Spleen (tissue), 11 donors: ENCODE data around the gene GJA5. TPM values are rescaled to one million over a fixed set of nuclear protein-coding genes. Genes with fewer than 3 reads are reported as not detected.

Experiments
- DNase-seq: peaks from one replicate; pipeline ENCODE4 v3.0.0-alpha.2; 2020
- H3K27ac ChIP-seq, 8 donors: fragments of 200-600 bp; sonication (generic) in 7 of 8; 1 replicate in 4 of 8; 2 replicates in 4 of 8; pipeline versions ENCODE4 v1.5.0 to v1.8.0; 2016 to 2021; ENCODE audit warnings: inconsistent platforms in 4 of 8, mild to moderate bottlenecking in 4 of 8, moderate library complexity in 1 of 8
- H3K27me3 ChIP-seq, 7 donors: fragments of 200-600 bp; sonication (generic) in 6 of 7; replicated peaks in 1 of 7; 1 replicate in 4 of 7; 2 replicates in 3 of 7; pipeline versions ENCODE4 v1.5.0 to v1.8.0; 2016 to 2021; ENCODE audit warnings: inconsistent platforms in 3 of 7, mild to moderate bottlenecking in 1 of 7
- H3K36me3 ChIP-seq, 6 donors: fragments of 200-600 bp; sonication (generic) in 5 of 6; 1 replicate in 4 of 6; 2 replicates in 2 of 6; pipeline versions ENCODE4 v1.5.0 to v1.8.0; 2016 to 2021; ENCODE audit warnings: inconsistent platforms in 2 of 6
- H3K4me1 ChIP-seq, 6 donors: fragments of 200-600 bp; sonication (generic) in 5 of 6; 1 replicate in 3 of 6; 2 replicates in 3 of 6; pipeline versions ENCODE4 v1.5.0 to v1.8.0; 2016 to 2021; ENCODE audit warnings: inconsistent platforms in 3 of 6
- H3K4me3 ChIP-seq, 8 donors: fragments of 200-600 bp; sonication (generic) in 7 of 8; 1 replicate in 4 of 8; 2 replicates in 4 of 8; pipeline versions ENCODE4 v1.5.0 to v1.8.0; 2016 to 2021; ENCODE audit warnings: inconsistent platforms in 4 of 8, mild to moderate bottlenecking in 4 of 8, moderate library complexity in 2 of 8
- H3K9me3 ChIP-seq, 8 donors: fragments of 200-600 bp; sonication (generic) in 7 of 8; 1 replicate in 4 of 8; 2 replicates in 4 of 8; pipeline versions ENCODE4 v1.5.0 to v1.8.0; 2016 to 2021; ENCODE audit warnings: inconsistent platforms in 4 of 8
- CTCF ChIP-seq, 11 experiments: fragments of 200-600 bp in 7 of 11; fragments of 450-650 bp in 4 of 11; sonication (generic) in 4 of 11; IDR thresholded peaks in 8 of 11; conservative IDR thresholded peaks in 3 of 11; 1 replicate in 7 of 11; 2 replicates in 4 of 11; pipeline versions ENCODE4 v1.4.0 to v1.8.0; 2016 to 2021; ENCODE audit warnings: antibody characterized with exemption in 11 of 11, inconsistent platforms in 4 of 11, mild to moderate bottlenecking in 1 of 11
- POLR2A ChIP-seq, 3 donors: fragments of 450-650 bp; IDR thresholded peaks; one replicate each; pipeline ENCODE4 v1.5.1; 2017; ENCODE audit warnings: antibody characterized with exemption in 3 of 3, mild to moderate bottlenecking in 1 of 3
- POLR2AphosphoS5 ChIP-seq, 3 donors: sonication (generic); formaldehyde crosslinking; IDR thresholded peaks; one replicate each; pipeline ENCODE4 v1.5.1; 2017; ENCODE audit warnings: antibody characterized with exemption in 3 of 3
- WGBS, 5 donors: extraction: QIAGEN DNeasy Blood & Tissue Kit in 3 of 5; methylation state at CpG; one replicate each; pipeline versions ENCODE4 v1.1.5 to v1.1.7; 2013 to 2018; 5-methylcytosine and 5-hydroxymethylcytosine counted together
- intact Hi-C: fragments of 100-400 bp; cut with DNase I; formaldehyde crosslinking; loops from one replicate; pipeline ENCODE4 v1.15.0; 2023; ENCODE audit warnings: low total_unique reads
- polyA plus RNA-seq, 3 donors: library from polyadenylated mRNA; stranded (reverse); fragments of 200-250 nt; gene quantifications; one replicate each; pipeline ENCODE4 v1.2.1, GENCODE V29; 2013
- total RNA-seq, 7 donors: library from RNA; depleted of rRNA in 3 of 7; stranded (reverse); fragments of >200 nt in 3 of 7; fragmentation: NEBNext Ultra II Directional in 4 of 7; extraction: Animal tissue kit (Norgen Biotek cat#: 25700) in 4 of 7; gene quantifications; one replicate each; pipeline versions ENCODE4 v1.1.0 to v1.2.1, GENCODE V29; 2016 to 2021
- donor health status: healthy with polysubstance abuse.
- donor health status: DM: no; HTN: no; CAD: no; lungs with moderate emphysema.
- donor health status: DM: no; HTN: no; CAD: no.
- donor health status: Bipolar disorder and iron deficiency.
- donor health status: healthy.
- donor health status: DM: no; HTN: no; CAD: no.
- donor health status: DM: yes; HTN: yes; CAD: no.

The GJA5 gene
- total and polyA plus RNA-seq, 10 donors, result 1.5 to 19.8 (median 6.1) TPM

- H3K9me3 ChIP-seq, result no peaks in the 10 kb centered on the region
- intact Hi-C loops, result no loop called here
- no peak for DNase-seq
- H3K27me3 ChIP-seq, result peaks cover 0 to 5% (median 0%) of the 10 kb centered on the region in 7 donors
- TF ChIP-seq POLR2A (IDR thresholded peaks at IDR 0.05), result no peak
- TF ChIP-seq CTCF (IDR thresholded peaks at IDR 0.05 in 8 of 11, conservative IDR thresholded peaks at IDR 0.05 in 3 of 11), result no peak
- TF ChIP-seq POLR2AphosphoS5 (IDR thresholded peaks at IDR 0.05), result no peak
- 4 to 15% (median 11%) methylated on average over 3 of the region's 3 CpGs for WGBS, 5 donors
- no peaks in the 10 kb centered on the region for H3K36me3 ChIP-seq
- H3K4me1 ChIP-seq, result peaks cover 20 to 28% (median 23%) of the 10 kb centered on the region in 6 donors
- H3K4me3 ChIP-seq, result no peak overlapping the region
- H3K27ac ChIP-seq, result peak overlapping the region; percentile 4 to 73 (median 50)
Measured at GRCh38 chr1:147762233-147763024, 2.0 kb upstream of the GJA5 start.

- H3K36me3 ChIP-seq, result no peaks in the 10 kb centered on the region
- H3K27me3 ChIP-seq, result peaks cover 0 to 5% (median 0%) of the 10 kb centered on the region in 7 donors
- no peak overlapping the region for H3K4me3 ChIP-seq
- DNase-seq, result no peak
- no peak overlapping the region for H3K27ac ChIP-seq
- H3K9me3 ChIP-seq, result no peaks in the 10 kb centered on the region
- 92 to 96% (median 93%) methylated on average over 24 of the region's 24 CpGs for WGBS, 5 donors
- peaks cover 18 to 24% (median 22%) of the 10 kb centered on the region in 6 donors for H3K4me1 ChIP-seq
- TF ChIP-seq POLR2A (IDR thresholded peaks at IDR 0.05), result no peak
- no peak for TF ChIP-seq CTCF (IDR thresholded peaks at IDR 0.05 in 8 of 11, conservative IDR thresholded peaks at IDR 0.05 in 3 of 11)
- TF ChIP-seq POLR2AphosphoS5 (IDR thresholded peaks at IDR 0.05), result no peak
- intact Hi-C loops, result no loop called here
Measured at GRCh38 chr1:147758379-147759100, 1.9 kb downstream of the GJA5 start.

GRCh38 chr1:147757015-147757990, 3.1 kb downstream of the GJA5 start:
- Histone ChIP-seq H3K27me3 (peaks cover 0 to 5% (median 0%) of the 10 kb centered on the region in 7 donors), H3K4me1 (peaks cover 5 to 12% (median 10%) of the 10 kb centered on the region in 6 donors), H3K4me3 (no peak overlapping the region), H3K9me3 (no peaks in the 10 kb centered on the region), H3K27ac (no peak overlapping the region), H3K36me3 (no peaks in the 10 kb centered on the region)
- no peak for TF ChIP-seq CTCF (IDR thresholded peaks at IDR 0.05 in 8 of 11, conservative IDR thresholded peaks at IDR 0.05 in 3 of 11)
- TF ChIP-seq POLR2A (IDR thresholded peaks at IDR 0.05), result no peak
- TF ChIP-seq POLR2AphosphoS5 (IDR thresholded peaks at IDR 0.05), result no peak
- DNase-seq, result no peak
- intact Hi-C loops, result no loop called here
- WGBS, 5 donors, result 71 to 89% (median 87%) methylated on average over 4 of the region's 4 CpGs
